ENCODE results near the gene ZNF554.

GRCh38 chr19:2866495-2867024 lies 46.9 kb downstream of the ZNF554 start:
- TF ChIP-seq, protein P1, sequence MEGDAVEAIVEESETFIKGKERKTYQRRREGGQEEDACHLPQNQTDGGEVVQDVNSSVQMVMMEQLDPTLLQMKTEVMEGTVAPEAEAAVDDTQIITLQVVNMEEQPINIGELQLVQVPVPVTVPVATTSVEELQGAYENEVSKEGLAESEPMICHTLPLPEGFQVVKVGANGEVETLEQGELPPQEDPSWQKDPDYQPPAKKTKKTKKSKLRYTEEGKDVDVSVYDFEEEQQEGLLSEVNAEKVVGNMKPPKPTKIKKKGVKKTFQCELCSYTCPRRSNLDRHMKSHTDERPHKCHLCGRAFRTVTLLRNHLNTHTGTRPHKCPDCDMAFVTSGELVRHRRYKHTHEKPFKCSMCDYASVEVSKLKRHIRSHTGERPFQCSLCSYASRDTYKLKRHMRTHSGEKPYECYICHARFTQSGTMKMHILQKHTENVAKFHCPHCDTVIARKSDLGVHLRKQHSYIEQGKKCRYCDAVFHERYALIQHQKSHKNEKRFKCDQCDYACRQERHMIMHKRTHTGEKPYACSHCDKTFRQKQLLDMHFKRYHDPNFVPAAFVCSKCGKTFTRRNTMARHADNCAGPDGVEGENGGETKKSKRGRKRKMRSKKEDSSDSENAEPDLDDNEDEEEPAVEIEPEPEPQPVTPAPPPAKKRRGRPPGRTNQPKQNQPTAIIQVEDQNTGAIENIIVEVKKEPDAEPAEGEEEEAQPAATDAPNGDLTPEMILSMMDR (conservative IDR thresholded peaks at IDR 0.05) = no peak
- no peak for TF ChIP-seq ZFX (IDR thresholded peaks at IDR 0.05)

All from C4-2B (cell line).